ENCODE measurements around the gene SLC7A10.
"Not testable (repeated sequence)": the region's sequence is repeated elsewhere in the genome, so short reads cannot be mapped to it uniquely, and the experiment has no call there.

SLC7A10 gene

DNA sequence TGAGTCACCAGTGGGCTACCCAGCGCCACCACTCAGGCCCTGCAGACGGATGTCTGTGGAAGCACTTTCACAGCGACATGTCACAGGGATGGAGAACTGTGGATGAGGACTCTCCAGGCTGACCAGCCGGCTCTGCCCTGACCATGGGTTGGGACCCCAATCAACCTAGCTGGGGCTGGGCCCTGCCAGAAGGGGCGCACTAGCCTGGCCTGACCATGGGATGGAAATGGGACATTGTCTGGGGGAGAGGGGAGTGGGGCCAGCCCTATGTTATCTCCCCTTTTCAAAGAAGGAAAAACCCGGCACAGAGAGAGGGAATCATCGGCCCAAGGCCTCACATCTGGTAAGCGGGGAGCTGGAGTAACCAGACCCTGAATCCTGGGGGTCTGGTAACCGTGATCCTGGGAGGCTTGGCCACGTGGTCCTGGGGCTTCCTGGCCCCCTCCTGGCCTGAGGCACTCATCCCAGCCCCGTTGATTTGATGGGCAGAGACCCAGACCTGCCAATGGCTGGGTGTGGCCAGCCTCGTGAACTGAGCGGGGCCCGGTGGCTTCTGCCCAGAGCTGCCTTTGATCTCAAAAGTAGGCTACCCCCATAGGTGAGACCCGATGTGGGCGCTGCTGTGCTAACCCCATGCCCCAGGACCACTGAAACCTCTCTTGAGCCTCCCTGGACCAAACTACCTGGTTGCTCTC, 11.2 kb upstream of the SLC7A10 start:
- DNase-seq (ENCODE audit: low read depth): no peak

DNA sequence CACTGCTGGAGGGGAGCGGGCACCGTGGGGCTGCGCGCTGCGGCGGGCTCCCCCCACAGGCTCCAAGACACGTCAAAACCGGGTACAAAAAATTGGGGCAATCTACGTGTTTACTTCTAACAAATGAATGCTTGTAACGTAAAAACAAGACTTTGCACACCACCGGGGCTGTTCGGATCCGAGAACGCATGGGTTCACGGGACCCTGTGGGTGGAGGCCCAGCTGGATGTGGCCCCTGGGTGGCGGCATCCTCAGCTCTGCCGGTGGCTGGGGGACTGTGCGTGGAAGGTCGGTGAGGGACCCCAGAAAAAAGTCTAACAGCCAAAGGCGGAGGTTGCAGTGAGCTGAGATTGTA, 10.3 kb upstream of the SLC7A10 start:
- DNase-seq (ENCODE audit: low read depth): no peak

DNA sequence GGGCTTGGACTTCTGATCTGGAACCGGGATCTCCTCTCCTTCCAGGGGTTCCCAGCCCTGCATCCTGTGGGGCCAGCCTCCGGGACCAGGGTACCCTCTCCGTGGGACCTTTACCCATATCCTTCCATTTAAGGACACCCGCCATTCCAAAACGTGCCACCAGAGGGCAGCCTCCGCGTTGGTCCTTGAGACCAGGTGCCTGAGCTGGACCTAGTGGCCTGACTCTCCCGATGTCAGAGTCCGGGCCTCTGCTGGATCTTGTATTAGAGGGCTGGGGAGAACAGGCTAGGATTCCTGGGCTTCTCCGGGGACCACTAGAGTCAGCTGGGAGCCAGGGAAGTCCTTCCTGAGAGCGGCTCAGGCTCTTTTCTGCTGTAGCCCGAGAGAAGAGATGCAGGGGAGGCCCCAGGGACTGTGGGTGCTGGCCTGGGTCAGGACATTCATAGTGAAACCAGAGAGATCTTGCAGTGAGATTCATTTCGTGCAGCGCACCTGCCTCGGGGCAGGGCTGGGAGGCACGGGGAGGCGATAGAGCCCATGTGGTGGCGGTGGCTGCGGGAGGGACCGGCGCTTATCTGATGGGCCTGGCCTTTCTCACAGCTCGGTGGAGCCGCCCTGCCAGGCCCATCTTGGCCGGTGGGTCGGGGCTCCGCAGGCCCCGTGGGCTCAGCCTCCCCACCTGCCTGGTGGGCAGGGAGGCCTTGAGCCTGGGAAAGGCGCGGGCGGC, 9.8 kb upstream of the SLC7A10 start:
- no peak for DNase-seq (ENCODE audit: low read depth)

DNA sequence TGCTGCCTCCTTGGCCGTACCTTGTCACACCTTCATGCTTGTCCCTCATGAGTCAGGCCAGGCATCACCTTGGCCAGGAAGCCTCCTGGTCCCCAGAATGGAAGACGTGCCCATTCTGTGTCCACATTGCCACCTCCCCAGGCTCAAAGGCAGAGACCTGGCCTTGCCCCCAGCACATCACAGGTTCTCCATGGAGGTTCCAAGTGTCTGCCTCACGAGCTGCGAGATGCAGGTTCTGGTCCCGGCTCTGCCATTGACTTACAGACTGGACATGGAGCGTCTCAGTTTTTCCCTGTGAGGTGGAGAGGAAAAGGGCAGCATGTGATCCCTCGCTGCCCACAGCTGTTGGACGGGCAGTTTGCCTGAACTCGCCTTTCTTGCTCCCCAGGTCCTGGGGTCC, 9.1 kb upstream of the SLC7A10 start:
- no peak for DNase-seq (ENCODE audit: low read depth)

DNA sequence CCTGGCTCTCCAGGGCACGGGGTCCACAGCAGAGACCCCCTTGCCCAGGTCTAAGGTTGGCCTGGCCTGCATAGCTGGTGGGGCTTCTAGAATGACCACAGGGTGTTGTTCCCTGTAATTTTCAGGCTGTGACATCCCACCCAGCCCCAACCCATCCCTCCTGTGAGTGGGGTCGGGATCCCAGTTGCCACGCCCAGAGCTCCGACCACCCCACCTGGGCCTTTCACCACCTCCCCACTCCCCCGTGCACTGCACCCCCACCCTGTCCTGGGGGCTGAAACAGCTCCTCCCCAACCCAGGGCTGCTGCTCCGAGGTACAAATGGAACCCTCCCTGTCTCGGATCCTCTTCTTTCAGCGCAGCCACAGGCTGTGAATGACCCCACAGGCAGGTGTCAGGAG, 8.4 kb upstream of the SLC7A10 start:
- no peak for DNase-seq (ENCODE audit: low read depth)

DNA sequence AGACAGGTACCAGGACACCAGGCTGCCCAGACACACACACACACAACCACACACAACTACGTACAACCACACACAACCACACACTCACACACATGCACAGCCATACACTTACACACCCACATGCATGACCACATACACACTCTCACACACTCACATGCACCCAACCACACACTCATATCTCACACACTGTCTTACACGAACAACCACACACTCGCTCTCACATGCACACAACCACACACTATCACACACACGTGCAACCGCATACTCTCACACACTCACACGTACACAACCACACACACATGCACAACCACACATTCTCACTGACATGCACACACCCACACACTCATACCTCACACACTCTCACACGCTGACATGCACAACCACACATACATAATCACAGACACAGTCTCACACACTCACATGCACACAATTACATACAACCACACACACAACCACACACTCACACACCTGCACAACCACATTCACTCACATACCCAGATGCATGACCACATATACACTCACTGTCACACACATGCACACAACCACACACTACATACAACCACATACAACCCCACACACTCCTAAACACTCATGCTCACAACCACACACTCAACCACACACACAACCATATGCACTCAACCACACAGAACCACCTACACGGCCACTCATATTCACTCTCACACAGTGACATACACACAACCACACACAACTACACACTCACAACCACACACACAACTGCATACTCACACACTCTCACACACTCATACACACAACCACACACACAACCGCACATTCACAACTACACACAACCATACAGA, 7.6 kb upstream of the SLC7A10 start:
- no peak for DNase-seq (ENCODE audit: low read depth)

DNA sequence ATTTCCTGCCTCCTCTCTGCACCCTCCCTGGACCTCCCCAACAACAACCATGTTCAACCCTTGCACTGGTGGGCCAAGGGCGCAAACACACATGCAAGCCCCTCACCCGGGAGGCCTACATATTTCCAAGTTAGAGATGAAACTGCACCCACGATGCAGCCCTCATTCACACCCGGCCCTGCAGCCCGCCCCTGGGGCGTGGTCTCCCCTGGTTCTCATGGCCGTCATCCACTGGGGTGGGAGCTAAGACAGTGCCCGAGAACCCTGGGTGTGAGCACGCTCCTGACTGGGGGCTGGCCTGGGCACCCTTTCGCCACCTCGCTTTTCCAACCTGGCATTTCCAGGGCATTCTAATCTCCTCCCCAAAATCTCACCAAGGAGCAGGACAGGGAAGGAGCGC, 7.0 kb upstream of the SLC7A10 start:
- no peak for DNase-seq (ENCODE audit: low read depth)

DNA sequence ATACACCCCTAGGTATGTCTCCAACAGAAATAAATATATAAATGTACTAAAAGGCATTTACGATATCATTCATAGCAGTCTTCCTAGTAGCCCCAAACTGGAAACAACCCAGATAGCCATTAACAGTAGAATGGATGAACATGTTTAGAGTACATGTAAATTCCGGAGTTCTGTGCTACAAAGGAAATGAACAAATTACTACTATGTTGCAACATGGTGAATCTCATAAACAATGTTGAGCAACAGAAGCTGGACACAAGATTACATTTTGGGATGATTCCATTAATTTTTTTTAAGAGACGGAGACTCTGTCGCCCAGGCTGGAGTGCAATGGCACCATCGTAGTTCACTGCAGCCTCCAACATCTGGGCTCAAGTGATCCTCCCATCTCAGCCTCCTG, 5.9 kb upstream of the SLC7A10 start:
- no peak for DNase-seq (ENCODE audit: low read depth)

DNA sequence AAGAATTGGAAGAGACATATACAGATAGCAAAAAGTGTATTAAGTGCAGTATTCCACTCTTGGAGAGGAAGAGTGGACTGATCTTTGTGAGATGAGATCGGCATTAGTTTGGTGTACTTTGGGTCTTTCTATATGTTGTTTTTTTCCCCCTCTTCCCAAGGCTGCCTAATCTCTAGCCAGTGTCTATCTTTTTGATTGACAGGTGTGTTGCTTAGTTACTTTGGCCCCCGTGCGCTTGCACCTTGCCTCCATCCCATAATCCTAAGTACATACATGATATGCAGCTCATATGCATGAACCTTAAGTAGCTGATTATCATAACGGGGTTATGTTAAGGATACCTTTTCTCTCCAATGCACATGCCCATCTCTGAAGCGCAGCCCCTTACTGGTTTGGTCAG, 4.3 kb upstream of the SLC7A10 start:
- no peak for DNase-seq (ENCODE audit: low read depth)

DNA sequence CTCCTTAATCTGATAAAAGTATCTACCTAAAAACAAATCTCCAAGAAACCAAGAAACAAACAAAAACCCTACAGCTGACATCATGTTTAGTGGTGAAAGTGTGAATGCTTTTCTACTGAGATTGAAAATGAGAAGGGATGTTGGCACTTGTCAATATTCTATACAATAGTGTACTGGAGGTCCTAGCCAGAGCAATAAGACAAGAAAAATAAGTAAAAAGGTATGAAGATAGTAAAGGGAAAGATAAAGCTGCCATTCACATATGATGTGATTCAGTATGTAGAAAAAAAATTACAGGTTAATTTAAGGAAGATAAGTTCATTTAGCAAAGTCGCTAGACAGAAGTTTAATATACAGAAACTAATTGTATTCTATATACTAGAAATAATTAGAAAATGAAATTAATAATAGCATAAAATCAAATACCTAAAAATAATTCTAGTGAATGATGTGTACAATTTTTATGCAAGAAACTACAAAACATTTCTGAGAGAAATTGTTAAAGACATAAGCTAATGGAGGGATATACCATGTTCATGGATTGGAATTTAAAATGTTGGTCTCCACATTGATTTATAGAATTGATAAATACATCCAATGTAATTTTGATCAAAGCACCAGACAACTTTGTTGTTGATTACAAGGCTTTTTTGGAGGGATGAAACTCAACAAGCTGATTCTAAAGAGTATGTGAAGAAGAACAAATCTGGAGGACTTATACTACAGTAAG, 2.4 kb upstream of the SLC7A10 start:
- no peak for DNase-seq (ENCODE audit: low read depth)

DNA sequence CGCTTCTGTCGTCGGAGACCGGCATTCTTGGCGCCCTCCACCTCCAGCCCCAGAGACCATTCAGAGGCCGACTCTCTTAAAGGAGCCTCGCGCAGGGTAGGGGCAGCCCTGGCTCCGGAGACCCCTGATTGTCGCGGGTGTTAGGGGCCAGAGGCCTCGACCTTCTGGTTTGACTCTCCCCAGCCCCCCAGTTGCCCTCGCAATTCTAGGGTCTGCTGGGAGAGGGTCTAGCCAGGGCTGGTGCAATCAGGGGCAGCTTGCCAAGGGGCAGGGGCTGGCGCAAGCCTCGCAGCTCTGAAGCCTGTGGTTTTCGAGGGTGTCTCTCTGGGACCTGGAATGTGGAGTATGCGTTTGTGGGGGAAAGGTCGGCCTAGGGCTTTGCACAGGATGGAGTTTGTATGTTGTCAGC, 1.6 kb upstream of the SLC7A10 start:
- no peak for DNase-seq (ENCODE audit: low read depth)

DNA sequence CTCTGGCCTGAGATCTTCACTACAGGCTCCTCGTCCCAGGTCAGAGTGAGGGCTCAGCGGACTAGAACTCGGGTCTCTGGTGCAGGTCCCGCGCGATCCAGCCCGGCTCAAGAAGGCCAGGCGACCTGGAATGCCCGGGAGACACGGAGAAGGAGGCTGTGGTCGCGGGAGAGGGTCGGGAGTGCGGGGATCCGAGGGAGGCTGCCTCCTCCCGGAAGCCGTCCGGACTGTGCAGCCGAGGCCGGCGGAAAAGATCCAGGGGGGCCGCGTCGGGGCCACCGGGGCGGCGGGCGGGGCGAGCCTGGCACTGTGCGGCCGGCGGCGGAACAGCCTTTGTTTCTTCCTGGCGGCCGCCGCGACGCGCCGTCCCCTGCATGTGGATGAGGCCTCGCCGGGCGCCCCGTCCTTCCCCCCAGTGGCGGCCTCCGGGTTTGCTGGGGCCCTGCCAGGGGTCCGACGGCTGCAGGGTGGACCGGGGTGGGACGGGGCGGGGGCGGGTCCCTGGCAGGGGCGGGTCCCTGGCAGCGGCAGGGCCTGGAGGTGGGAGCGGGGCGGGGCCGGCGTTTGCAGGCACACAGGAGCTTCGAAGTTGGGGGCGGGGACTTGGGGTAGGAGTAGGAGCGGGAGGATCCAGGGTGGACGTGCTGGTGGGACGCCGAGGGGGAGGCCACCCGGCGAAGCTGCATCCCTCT, 1.0 kb upstream of the SLC7A10 start:
- no peak for DNase-seq (ENCODE audit: low read depth)

DNA sequence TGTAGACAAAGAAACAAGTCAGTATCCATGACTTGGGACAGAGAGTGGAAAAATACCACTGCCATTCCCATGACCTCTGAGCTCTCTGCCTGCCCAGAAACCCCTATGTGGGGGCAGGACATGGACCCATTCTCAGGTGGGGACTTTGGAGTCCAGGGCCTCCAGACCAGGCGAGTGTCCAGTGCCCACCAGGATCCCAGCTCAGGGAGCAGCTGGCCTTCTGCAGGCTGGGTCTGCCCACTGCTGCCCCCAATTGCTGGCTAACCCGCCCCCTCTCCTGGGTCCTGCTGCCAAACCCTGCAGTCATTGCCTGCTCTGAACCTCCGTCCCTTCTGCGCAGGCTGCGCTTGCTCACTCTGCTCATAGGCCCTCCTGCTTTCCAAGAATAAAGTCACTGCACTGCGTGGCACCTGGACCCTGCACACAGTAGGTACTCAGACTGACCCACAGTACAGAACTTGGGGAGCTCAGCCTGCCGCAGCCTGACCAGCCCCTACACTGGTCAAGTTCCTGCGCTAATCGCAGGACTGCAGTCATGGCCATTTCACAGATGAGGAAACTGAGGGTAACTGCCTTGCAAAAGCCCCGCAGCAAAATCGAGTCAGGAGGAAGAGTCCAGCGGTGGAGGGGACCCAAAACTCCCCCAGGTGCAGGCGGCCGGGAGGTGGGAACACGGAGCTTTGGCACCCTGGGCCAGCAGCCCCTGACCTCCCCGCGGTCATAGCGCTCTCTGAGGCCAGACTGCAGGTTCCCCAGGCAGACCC, 774 bp downstream of the SLC7A10 start:
- DNase-seq (ENCODE audit: low read depth): no peak

DNA sequence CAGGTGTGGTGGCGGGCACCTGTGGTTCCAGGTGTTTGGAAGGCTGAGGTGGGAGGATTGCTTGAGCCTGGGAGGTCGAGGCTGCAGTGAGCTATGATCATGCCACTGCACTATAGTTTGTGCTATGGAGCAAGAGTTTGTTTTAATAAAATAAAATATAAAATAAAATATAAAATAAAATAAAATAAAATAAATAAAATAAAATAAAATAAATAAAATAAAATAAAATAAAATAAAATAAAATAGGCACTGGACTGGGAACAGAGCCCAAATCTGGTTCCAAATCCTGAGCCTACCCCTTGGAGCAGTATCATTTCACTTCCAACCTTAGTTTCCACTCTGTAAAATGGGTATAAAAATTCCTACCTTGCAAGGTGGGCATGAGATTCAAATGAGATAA, 3.4 kb downstream of the SLC7A10 start:
- DNase-seq (ENCODE audit: low read depth): not testable (repeated sequence)

DNA sequence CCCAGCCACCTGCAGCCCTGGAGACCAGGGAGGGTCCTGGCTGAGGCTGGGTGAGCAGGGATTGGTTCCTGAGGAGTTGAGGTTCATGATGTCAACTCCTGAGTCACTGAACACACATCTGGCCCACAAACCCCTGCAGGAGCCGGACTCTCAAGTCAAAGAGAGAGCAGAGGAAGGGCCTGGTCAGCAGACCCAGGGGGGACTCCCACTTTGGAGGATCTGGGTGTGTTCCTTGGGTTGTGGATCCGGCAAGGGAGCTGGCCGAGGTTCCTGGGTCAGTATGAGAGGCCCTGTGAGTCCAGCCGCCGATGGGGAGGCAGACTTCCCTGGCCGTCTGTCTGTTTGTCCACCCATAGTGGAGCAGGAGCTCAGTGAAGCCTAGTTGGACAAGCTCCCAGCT, 4.0 kb downstream of the SLC7A10 start:
- DNase-seq (ENCODE audit: low read depth): no peak

DNA sequence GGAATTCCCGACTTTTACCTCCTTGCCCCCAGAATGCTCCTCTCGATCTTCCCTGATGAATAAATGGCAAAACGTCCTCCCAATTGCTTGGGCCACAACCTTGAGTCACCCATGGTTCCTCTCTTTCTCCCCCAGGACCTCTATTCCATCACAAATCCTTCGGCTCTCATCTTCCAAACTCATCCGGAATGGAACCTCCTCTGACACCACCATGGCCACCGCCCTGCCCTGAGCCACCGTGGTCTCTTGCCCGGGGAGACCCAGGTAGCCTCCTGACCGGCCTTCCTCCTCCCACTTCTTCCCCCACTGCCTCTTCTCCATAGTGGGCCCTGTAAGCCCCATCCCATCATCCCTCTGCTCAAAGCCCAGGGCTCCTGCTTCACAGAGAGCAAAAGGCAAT, 4.9 kb downstream of the SLC7A10 start:
- no peak for DNase-seq (ENCODE audit: low read depth)

DNA sequence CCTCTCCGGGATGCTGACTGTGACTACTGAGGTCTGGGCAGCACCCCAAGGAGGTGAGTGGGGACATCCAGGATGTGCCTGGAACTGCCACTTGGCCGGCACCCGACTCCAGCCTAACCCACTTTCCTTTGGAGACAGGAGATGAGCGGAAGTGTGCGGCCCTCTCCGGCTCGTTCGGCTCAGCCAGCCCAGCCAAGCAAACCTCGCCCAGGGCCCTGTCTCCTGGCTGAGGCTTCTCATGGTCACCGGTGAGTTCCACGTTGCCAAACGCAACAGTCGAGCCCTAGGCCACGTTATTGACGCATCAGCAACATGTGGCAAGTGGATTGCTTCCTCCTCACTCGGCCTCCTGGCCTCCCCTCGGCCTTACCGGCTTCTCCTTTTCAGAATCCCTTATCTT, 5.5 kb downstream of the SLC7A10 start:
- DNase-seq (ENCODE audit: low read depth): no peak

DNA sequence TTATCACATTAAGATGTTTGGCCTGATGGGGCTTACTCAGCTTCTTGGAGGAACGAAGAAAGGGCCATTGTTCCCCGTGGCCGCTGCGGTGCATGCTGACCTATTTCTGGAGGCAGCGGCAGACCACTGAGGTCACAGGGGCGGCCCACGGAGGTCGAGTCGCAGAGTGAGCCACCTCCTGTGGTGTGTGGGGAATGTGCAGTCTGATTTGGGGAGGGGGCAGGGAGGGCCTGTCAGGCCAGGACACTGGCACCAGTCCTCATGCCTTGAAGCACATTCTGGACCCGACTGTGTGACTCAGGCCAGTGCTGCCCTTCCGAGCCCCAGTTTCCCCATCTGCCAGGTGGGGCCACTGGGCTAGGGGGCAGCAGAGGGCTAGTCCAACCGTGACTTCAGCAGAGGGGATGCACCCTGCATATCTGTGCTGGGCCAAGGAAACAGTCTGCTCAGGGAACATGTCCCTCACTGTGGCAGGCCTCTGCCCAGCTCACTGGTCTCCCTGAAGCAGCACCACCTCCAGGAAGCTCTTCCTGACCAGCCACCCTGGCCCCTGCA, 6.3 kb downstream of the SLC7A10 start:
- no peak for DNase-seq (ENCODE audit: low read depth)

DNA sequence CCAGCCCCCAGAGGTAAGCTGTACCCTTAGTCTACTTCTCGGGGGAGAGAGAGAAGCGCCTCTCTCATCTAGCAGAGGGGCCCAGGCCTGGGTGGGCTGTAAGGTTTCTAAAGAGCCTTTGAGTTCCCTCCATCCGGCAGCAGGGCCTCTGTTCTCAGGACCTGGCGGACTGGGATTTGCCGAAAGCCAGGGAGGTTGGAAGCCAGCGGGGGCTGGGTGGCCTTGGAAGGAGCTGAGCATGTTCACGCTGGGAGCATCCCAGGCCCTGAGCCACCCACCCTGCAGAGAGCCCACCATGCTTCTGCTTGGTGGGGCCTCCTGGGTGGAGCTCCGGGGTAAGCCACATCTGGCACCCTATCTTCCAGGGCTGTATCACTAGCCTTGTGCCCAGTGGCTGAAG, 7.8 kb downstream of the SLC7A10 start:
- DNase-seq (ENCODE audit: low read depth): no peak

DNA sequence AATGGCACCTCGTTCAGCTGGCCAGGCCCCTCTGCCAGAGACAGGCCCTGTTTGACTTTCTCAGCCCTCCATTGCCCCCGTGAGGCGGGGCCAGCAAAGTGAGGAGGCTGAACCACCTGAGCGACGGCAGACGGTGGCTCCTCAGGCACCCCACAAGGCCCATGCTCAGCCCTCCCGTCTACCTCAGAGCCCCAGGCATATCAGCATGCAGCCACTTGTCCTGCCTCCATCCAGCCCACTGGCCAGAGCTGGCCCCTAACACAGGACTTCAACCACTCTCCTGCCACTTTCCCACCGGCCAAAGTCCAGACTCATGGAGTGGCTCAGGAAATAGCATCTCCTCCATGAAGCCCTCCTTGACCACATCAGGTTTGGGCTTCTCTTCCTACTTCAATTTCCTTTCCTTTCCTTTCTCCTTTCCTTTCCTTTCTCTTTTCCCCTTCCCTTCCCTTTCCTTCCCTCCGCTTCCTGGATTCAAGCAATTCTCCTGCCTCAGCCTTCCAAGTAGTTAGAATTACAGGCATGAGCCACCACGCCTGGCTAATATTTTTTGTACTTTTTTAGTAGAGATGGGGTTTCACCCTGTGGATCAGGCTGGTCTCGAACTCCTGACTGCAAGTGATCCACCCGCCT, 9.3 kb downstream of the SLC7A10 start:
- DNase-seq (ENCODE audit: low read depth): no peak
